ENCODE results near the gene SNED1.

SNED1 gene

DNA sequence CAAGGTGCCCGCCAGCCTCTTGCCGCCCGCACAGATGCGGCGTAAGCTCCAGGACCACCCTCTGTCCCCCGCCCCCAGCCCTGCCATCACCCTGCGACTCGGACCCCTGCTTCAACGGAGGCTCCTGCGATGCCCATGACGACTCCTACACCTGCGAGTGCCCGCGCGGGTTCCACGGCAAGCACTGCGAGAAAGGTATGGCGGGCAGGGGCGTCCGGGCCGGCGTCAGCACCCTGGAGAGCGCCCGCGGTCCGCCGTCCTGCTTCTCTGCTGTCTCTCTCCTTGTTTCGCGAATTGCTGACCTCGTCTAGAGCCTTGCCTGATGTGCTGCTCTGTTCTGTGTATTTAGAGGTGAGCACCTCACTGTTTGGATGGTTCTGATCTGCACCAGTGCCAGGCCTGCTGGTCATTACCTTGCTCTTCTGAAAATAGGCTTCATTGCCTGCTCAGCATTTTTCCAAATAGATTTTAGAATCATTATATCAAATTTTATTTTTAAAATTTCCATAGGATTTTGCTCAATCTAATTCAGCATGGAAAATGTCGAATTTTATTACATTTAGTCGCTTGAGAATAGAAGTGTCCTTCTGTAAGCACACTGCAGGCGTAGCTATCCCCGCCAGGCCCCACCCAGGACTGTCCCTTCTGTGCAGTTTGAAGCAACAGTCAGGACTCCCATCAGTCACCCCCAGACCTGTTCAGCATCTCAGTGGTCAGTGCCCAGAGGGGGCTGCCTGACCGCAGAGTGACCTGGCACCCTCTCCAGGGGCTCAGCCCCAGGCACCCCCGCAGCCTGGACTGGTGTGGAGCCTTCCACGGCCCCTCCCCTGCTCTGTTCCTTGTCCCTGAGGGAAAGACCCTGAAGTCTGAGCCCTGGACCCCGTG lies 51.6 kb downstream of the SNED1 start:
- no peak for DNase-seq

DNA sequence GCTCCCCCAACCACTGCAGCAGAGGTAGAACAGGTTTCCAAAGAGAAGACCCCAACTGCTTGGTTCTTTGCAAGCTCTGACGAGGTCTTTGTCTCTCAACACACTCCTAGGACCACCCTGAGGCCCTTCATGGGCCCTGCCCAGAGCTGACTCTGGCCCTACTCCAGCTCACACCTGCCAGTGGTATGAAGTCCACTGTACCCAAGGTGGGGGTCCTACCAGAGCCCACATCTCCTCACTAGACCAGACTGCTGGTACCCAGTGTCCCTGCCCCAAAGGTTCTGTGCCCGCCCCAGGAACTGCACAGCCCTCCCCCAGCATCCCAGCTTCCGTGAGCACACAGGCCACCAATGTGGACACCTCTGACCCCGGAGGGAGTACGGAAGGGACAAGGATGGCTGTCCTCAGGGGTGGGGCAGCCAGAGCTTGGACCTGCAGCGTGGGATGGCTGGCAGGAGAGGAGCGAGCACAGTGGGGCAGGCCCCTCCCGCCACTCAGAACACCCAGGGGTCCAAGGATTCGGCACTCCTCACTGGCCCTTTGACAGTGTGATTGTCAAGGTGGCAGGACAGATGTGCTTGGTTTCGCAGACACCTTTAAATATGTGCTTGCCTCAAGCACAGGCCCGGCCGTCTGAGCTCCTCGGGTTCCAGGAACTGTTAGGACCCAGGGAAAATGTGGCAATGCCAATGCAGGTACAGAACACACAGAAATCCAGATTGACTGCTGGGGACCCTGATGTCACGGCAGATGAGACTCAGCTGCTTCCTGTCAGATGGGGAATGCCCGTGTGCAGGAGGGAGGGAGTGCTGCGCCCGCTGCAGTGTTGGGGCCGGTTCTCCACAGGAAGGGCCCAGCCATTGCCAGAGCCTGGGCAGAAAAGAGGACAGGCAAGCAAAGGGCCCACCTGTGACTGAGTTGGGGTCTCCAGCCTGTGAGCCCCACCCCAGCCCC lies 52.5 kb downstream of the SNED1 start:
- no peak for DNase-seq

- no peak for DNase-seq
Measured at GRCh38 chr2:241051578-241052487, 53.4 kb downstream of the SNED1 start.

DNA sequence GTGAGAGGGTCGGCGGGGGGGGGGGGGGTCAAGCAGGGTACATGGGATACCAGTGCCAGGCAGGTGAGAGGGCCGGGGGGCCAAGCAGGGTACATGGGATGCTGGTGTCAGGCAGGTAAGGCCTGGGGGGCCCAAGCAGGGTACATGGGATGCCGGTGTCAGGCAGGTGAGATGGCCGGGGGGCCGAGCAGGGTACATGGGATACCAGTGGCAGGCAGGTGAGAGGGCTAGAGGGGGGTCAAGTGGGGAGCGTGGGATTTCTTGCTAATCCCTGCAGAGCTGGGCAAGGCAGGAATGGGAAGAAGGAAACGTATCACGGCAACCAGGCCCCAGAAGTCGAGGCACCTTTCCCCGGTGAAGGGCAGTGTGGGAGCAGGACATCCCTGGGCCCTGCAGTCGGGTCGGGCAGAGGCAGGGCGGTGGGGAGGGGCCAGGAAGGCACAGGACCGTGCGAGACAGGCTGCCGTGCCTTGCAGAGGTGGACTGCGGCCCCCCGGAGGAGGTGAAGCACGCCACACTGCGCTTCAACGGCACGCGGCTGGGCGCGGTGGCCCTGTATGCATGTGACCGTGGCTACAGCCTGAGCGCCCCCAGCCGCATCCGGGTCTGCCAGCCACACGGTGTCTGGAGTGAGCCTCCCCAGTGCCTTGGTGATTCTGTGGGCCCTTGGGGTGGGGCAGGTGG lies 54.4 kb downstream of the SNED1 start:
- no peak for DNase-seq

GRCh38 chr2:241053576-241054251 lies 55.3 kb downstream of the SNED1 start:
- no peak for DNase-seq

DNA sequence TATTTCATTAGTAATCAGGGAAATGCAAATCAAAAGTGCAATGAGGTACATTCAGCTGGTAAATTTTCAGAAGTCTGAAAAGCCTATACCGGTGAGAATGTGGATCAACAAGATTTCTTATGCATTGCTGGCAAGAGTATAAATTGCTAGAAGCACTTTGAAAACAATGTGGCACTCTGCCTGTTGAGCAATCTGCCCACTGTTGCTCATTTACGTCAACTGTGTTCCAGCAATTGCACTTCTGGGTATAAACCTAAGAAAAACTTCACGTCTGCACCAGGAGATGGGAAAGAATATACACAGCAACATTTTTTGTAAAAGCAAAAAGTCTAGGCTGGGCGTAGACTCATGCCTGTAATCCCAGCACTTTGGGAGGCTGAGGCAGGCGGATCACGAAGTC lies 62.9 kb downstream of the SNED1 start:
- DNase-seq, result no peak

- DNase-seq, result no peak
Measured at GRCh38 chr2:241062389-241063092, 64.1 kb downstream of the SNED1 start.

DNA sequence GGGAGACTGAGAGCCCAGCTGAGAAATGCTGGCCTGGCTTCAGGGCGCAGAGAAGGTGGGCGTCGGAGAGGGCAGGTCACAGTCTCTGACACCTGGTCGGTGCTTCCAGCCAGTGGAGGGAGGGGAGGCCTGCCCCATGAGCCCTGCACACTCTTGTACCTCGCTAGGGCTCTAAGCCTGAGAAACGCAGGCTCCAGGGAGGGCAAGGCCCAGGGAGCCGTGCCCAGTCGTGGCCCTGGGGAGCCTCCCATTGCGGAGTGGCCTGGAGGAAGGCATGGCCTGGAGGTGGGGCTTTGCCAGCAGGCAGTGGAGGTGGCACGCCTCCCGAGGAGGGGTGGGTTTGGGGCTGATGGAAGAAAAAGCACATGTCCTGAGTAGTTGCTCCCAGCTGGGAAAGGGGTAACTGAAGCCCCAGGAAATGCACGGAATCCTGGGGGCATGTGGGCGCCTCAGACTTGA lies 64.7 kb downstream of the SNED1 start:
- no peak for DNase-seq

GRCh38 chr2:241063587-241063986 lies 65.2 kb downstream of the SNED1 start:
- no peak for DNase-seq

DNA sequence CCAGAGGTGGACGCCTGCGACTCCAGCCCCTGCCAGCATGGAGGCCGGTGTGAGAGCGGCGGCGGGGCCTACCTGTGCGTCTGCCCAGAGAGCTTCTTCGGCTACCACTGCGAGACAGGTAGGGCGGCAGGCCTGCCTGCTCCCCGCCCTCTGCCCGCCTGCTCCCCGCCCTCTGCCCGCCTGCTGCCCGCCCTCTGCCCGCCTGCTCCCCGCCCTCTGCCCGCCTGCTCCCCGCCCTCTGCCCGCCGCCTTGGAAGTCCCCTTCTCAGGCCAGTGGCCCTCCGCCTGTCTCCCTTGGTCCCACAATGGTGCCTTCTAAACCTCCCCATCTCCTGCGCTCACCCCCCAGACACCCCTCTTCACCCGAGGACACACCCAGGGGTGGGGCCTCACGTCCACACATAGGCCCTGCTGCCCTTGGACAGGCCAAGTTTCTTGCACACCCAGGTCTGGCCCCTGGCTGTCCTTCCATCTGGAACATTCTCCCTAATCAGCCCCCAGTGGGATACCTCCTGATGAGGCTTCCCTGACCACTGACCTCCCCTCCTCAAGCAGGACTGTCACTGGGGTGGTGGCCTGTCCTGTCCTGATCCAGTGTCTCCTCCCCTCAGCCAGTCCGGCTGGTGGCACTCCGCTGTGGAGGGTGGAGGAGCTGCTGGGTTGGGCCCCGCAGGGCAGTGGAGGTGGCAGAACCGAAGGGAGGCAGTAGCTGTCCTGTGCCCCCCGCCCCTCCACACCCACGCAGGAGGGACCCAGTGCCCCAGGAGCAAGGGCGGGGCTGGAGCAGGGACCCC lies 65.8 kb downstream of the SNED1 start:
- no peak for DNase-seq

- no peak for DNase-seq
Measured at GRCh38 chr2:241064802-241065354, 66.5 kb downstream of the SNED1 start.

GRCh38 chr2:241065355-241065803 lies 67.0 kb downstream of the SNED1 start:
- DNase-seq, result no peak

GRCh38 chr2:241066171-241066892 lies 67.9 kb downstream of the SNED1 start:
- DNase-seq, result no peak

GRCh38 chr2:241066893-241067341 lies 68.5 kb downstream of the SNED1 start:
- DNase-seq, result no peak

GRCh38 chr2:241067501-241068135 lies 69.2 kb downstream of the SNED1 start:
- no peak for DNase-seq

DNA sequence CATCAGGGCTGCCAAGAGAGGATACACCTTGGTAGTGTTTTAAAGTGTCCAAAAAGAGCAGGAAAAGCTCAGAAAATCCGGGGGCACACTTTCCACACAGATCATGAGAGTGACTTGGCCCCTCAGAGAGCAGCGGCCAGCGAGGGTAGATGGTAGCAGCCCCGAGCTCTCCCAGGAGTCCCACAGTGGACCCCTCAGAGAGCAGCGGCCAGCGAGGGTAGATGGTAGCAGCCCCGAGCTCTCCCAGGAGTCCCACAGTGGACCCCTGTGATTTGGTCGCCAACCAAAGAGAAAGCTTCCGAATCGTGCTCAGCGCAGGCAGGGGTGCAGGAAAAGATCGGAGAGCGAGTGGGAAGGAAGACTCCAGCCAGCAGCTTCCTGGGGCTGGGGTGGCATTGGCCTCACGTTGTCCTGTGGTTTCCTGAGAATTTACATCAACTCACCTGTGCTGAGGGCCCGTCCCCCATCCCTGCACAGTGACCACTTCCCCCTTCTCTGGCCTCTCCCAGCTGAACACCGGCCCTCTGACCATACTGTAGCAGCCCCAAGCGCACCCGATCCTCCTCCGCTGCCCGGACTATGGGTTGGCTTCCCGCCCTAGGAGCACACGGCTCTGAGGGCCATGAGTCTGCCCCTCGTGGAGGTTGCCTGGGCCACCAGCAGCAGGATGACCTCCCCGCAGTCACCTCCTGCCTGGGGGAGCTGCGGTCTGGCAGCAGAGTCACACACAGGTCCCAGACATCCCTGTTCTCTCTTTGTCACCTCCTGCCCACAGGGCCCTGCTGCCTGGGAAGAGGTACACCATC lies 69.9 kb downstream of the SNED1 start:
- DNase-seq, result no peak

Data from OCI-M1 (cell line).